NCI-H1417 treated with DMSO at 0.1 percent for 48 hours (cell line): Measurements from ENCODE around the gene CDC14B.
"Not testable (repeated sequence)": the region's sequence is repeated elsewhere in the genome, so short reads cannot be mapped to it uniquely, and the experiment has no call there.

Experiments used
- DNase-seq: peaks from one replicate; lab custom pipeline; 2025; lab: John Stamatoyannopoulos, UW

The CDC14B gene

GRCh38 chr9:96550659-96551058 is 69.0 kb downstream of the CDC14B start:
- no peak for DNase-seq

- DNase-seq, result not testable (repeated sequence)
Observed at GRCh38 chr9:96543131-96543530, 76.5 kb downstream of the CDC14B start.

- no peak for DNase-seq
Observed at GRCh38 chr9:96540106-96540505, 79.5 kb downstream of the CDC14B start.

GRCh38 chr9:96532173-96532572 is 87.5 kb downstream of the CDC14B start:
- no peak for DNase-seq

GRCh38 chr9:96524764-96525163 is 94.9 kb downstream of the CDC14B start:
- DNase-seq, result no peak

GRCh38 chr9:96524045-96524444 is 95.6 kb downstream of the CDC14B start:
- no peak for DNase-seq

GRCh38 chr9:96523374-96523773 is 96.3 kb downstream of the CDC14B start:
- DNase-seq, result no peak

- DNase-seq, result no peak
Observed at GRCh38 chr9:96522366-96522765, 97.3 kb downstream of the CDC14B start.

- no peak for DNase-seq
Observed at GRCh38 chr9:96519787-96520186, 99.9 kb downstream of the CDC14B start.

GRCh38 chr9:96519095-96519494 is 100.5 kb downstream of the CDC14B start:
- no peak for DNase-seq

GRCh38 chr9:96515621-96516470 is 103.8 kb downstream of the CDC14B start:
- DNase-seq, result no peak

- no peak for DNase-seq
Observed at GRCh38 chr9:96514800-96515158, 104.9 kb downstream of the CDC14B start.

GRCh38 chr9:96514108-96514799 is 105.4 kb downstream of the CDC14B start:
- no peak for DNase-seq

- DNase-seq, result no peak
Observed at GRCh38 chr9:96513622-96514021, 106.0 kb downstream of the CDC14B start.

- DNase-seq, result no peak
Observed at GRCh38 chr9:96512240-96512639, 107.4 kb downstream of the CDC14B start.

GRCh38 chr9:96510258-96510657 is 109.4 kb downstream of the CDC14B start:
- no peak for DNase-seq

GRCh38 chr9:96509848-96510247 is 109.8 kb downstream of the CDC14B start:
- DNase-seq, result no peak

GRCh38 chr9:96509026-96509425 is 110.6 kb downstream of the CDC14B start:
- no peak for DNase-seq

- no peak for DNase-seq
Observed at GRCh38 chr9:96508227-96508940, 111.3 kb downstream of the CDC14B start.

- DNase-seq, result no peak
Observed at GRCh38 chr9:96505316-96505991, 114.2 kb downstream of the CDC14B start.

- no peak for DNase-seq
Observed at GRCh38 chr9:96503918-96504317, 115.7 kb downstream of the CDC14B start.

GRCh38 chr9:96503374-96503748 is 116.3 kb downstream of the CDC14B start:
- not testable (repeated sequence) for DNase-seq
